GOT3 (cell line): Measurements from ENCODE around the gene APOA1.

ENCODE experiments used
- DNase-seq: peaks from one replicate; lab custom pipeline; 2025; ENCODE audit warnings: mixed read lengths; lab: John Stamatoyannopoulos, UW

The APOA1 gene

DNA sequence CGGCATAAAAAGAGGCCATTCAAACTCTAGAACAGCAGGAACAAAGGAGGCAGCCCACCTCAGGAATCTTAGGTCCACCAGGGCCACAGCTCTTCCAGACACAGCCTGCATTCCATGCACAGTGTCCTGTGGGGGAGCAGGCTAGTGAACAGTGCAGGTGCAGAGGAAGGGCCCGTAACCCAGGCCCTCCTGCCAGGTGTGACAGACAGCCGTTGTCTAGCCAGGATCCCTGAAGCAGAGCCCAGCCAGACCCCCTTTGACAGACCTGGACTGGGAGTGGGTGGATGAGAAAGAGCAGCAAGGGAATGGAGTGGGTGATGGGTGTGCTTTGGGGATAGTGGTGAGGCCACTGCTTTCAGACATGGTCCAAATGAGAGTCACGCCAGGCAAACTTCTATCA lies 48.4 kb downstream of the APOA1 start:
- no peak for DNase-seq

DNA sequence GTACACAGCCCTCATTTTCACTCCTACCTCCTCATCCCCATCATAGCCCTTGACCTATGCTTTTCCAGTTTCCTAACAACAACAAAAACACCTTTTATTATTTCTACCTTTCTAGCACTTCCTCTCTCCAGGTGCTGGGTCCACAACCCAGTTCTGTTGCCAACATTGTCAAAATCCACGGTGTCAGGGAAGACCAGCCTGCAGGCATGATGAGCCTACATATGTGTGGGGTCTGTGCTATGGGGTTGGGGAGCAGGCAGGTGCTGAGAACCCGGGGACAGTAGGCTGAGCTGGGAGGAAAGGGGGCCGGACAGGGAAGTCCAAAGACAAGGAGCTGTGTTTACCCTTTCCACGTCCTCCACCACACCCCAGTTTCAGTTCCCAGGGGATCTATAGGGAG lies 48.9 kb downstream of the APOA1 start:
- no peak for DNase-seq

DNA sequence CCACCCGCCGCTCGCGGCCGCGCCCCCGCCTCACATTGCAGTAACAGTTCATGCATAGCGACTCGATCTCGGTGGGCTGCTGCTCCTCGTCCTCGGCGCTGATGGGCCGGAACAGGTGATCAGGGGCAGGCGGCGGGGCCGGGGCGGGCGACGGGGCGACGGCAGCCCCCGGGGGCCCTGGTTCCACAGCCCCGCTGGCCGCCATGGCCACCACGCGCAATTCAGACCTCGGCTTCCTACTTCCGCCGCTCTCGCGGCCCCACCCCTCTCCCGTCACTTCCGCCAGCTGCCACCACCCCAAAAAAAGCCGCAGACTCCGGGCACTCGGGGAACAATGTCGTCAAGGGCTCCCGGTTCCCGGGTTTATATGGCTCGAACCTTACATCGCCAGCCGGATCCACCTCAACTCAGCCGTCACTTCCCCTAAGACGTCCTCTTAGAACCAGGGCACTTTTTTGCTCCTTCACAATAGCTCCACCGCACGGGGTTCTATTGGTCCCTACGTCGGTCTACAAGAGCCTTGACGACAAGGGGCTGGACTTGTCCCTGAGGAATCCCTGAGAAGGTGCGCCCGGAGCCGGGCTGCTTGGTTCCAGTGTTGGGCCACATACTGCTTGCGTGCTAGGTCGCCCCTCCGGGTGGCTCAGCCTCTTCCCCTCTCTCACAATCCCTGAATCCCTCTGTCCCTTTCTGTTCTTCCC lies 49.5 kb downstream of the APOA1 start, which contains the start of gene ZPR1:
ZPR1 (minus strand) TSS at position 238 of the 701 bp plus-strand sequence; CDS start at position 205, 33 bp downstream.
- peak; percentile 34 for DNase-seq

DNA sequence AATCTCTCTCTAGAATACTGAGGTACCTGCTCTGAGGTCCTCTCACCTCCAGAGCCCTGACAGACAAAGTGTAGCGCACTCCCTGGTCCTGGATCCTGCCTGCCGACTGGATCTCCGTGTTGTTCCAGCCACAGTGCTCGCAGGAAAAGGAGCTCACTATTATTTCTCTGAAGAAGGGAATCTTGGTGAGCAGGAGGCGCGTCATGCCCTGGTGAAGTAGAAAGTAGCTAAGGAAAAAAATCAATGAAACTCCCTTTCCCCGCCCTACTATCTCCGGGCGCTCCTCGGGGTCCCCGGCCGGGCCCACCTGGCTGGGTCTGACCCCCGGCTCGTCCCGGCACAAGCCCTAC lies 50.0 kb downstream of the APOA1 start:
- DNase-seq: no peak

DNA sequence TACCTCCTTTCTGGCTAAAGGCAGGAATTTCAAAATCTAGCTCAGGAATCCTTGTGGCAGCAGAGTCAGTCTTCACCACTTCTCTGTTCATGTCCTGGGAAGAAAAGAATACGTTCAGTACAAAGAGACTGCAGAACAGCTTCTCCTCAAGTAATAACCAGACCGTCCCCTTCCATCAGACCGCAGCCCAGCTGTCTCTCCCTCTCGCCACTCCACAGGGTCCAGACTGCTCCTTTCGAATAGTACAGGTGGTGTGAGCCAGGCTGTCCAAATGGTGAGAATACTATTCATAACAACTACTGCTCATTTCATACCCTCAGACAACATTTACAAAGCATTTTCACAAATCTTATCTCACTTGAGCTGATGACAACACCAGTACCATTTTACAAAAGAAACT lies 50.5 kb downstream of the APOA1 start:
- DNase-seq: no peak

DNA sequence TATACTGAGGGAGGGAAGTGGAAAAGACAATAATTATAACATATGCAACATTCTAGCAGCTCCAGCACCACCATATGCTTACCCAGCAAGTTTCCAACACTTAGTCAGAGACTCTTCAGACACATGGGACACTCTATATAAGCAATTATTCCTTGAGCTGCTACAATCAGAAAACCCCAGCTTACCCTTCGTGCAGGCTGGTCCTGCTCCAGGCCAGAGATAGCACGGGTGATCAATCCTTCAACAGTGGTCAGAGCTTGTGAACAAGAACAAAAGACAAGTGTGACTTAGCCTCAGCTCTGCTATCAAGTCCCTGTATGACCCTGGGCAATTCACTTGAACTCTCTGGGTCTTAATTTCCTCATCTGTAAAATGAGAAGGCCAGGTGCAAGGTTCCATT lies 51.1 kb downstream of the APOA1 start:
- DNase-seq: no peak
